ENCODE results near the gene STOML2.
"Not testable (repeated sequence)": the region's sequence is repeated elsewhere in the genome, so short reads cannot be mapped to it uniquely, and the experiment has no call there.

Gene STOML2

GRCh38 chr9:35102769-35103659 lies at the start of gene STOML2:
TSS of gene STOML2 (minus strand) at chr9:35103131. CDS start at chr9:35103094, 37 bp downstream.
- peak; percentile 92 for DNase-seq (ENCODE audit: low read depth)

GRCh38 chr9:35147941-35148563 lies 45.1 kb upstream of the STOML2 start:
- not testable (repeated sequence) for DNase-seq (ENCODE audit: low read depth)

- DNase-seq (ENCODE audit: low read depth) = no peak
Measured at GRCh38 chr9:35142037-35142436, 39.1 kb upstream of the STOML2 start.

- no peak for DNase-seq (ENCODE audit: low read depth)
Measured at GRCh38 chr9:35140093-35140492, 37.2 kb upstream of the STOML2 start.

GRCh38 chr9:35136866-35137265 lies 33.9 kb upstream of the STOML2 start:
- no peak for DNase-seq (ENCODE audit: low read depth)

- no peak for DNase-seq (ENCODE audit: low read depth)
Measured at GRCh38 chr9:35135988-35136387, 33.1 kb upstream of the STOML2 start.

GRCh38 chr9:35134920-35135319 lies 32.0 kb upstream of the STOML2 start:
- no peak for DNase-seq (ENCODE audit: low read depth)

GRCh38 chr9:35116898-35117551 lies 14.1 kb upstream of the STOML2 start:
- DNase-seq (ENCODE audit: low read depth) = peak; percentile 83

- no peak for DNase-seq (ENCODE audit: low read depth)
Measured at GRCh38 chr9:35116539-35116897, 13.6 kb upstream of the STOML2 start.

GRCh38 chr9:35115680-35116538 lies 13.0 kb upstream of the STOML2 start, which contains the start of gene ATOSB:
TSS of gene ATOSB (minus strand) at chr9:35115862. CDS start at chr9:35108274, 7,588 bp downstream.
- peak; percentile 90 for DNase-seq (ENCODE audit: low read depth)

- no peak for DNase-seq (ENCODE audit: low read depth)
Measured at GRCh38 chr9:35114840-35115628, 12.1 kb upstream of the STOML2 start.

GRCh38 chr9:35114113-35114839 lies 11.3 kb upstream of the STOML2 start:
- DNase-seq (ENCODE audit: low read depth) = peak; percentile 54

- DNase-seq (ENCODE audit: low read depth) = no peak
Measured at GRCh38 chr9:35112257-35113020, 9.5 kb upstream of the STOML2 start.

- peak; percentile 93 for DNase-seq (ENCODE audit: low read depth)
Measured at GRCh38 chr9:35111001-35111933, 8.3 kb upstream of the STOML2 start.

- no peak for DNase-seq (ENCODE audit: low read depth)
Measured at GRCh38 chr9:35110327-35110761, 7.4 kb upstream of the STOML2 start.

GRCh38 chr9:35108946-35109575 lies 6.1 kb upstream of the STOML2 start:
- DNase-seq (ENCODE audit: low read depth) = no peak

- no peak for DNase-seq (ENCODE audit: low read depth)
Measured at GRCh38 chr9:35108461-35108860, 5.5 kb upstream of the STOML2 start.

Data from activated T-cell treated with anti-CD3 and anti-CD28 coated beads for 24 hours (primary cell).